ENCODE measurements around the gene KXD1.

Gene KXD1

GRCh38 chr19:18603958-18604819, 46.5 kb downstream of the KXD1 start:
- no peak for DNase-seq

GRCh38 chr19:18604820-18605159, 47.1 kb downstream of the KXD1 start:
- DNase-seq = no peak

GRCh38 chr19:18605196-18605545, 47.5 kb downstream of the KXD1 start:
- DNase-seq = no peak

- no peak for DNase-seq
Measured at GRCh38 chr19:18605546-18606280, 48.0 kb downstream of the KXD1 start.

- no peak for DNase-seq
Measured at GRCh38 chr19:18606281-18607225, 48.9 kb downstream of the KXD1 start, which contains the start of gene CRLF1. Gene CRLF1 (minus strand): TSS chr19:18606799. CDS start chr19:18606656, 143 bp downstream.

- peak; percentile 58 for DNase-seq
Measured at GRCh38 chr19:18607226-18608101, 49.8 kb downstream of the KXD1 start.

GRCh38 chr19:18608102-18608804, 50.6 kb downstream of the KXD1 start:
- DNase-seq = no peak

GRCh38 chr19:18608805-18609716, 51.4 kb downstream of the KXD1 start:
- DNase-seq = no peak

GRCh38 chr19:18609717-18610051, 52.0 kb downstream of the KXD1 start:
- DNase-seq = no peak

GRCh38 chr19:18610245-18610555, 52.5 kb downstream of the KXD1 start:
- DNase-seq = no peak

- no peak for DNase-seq
Measured at GRCh38 chr19:18610556-18611326, 53.1 kb downstream of the KXD1 start.

GRCh38 chr19:18611327-18612050, 53.8 kb downstream of the KXD1 start:
- DNase-seq = peak; percentile 52

GRCh38 chr19:18612051-18612771, 54.5 kb downstream of the KXD1 start:
- DNase-seq = no peak

GRCh38 chr19:18612772-18613588, 55.3 kb downstream of the KXD1 start, which contains the start of gene TMEM59L:
Gene TMEM59L (plus strand): TSS chr19:18612870. CDS start chr19:18612959, 89 bp downstream.
- DNase-seq = peak; percentile 66

- DNase-seq = no peak
Measured at GRCh38 chr19:18613589-18614234, 56.0 kb downstream of the KXD1 start.

- no peak for DNase-seq
Measured at GRCh38 chr19:18616023-18616422, 58.4 kb downstream of the KXD1 start.

- no peak for DNase-seq
Measured at GRCh38 chr19:18617562-18617961, 59.9 kb downstream of the KXD1 start.

All from activated T-cell treated with anti-CD3 and anti-CD28 coated beads, Interleukin-2, amount 50 U/mL, for 1 hour (primary cell).